Measurements from ENCODE around the gene CIDEA. TPM values are rescaled to one million over a fixed set of nuclear protein-coding genes. Genes with fewer than 3 reads are reported as not detected.

Gene CIDEA
- total RNA-seq, 4 donors from 2014 or later = not detected

DNA sequence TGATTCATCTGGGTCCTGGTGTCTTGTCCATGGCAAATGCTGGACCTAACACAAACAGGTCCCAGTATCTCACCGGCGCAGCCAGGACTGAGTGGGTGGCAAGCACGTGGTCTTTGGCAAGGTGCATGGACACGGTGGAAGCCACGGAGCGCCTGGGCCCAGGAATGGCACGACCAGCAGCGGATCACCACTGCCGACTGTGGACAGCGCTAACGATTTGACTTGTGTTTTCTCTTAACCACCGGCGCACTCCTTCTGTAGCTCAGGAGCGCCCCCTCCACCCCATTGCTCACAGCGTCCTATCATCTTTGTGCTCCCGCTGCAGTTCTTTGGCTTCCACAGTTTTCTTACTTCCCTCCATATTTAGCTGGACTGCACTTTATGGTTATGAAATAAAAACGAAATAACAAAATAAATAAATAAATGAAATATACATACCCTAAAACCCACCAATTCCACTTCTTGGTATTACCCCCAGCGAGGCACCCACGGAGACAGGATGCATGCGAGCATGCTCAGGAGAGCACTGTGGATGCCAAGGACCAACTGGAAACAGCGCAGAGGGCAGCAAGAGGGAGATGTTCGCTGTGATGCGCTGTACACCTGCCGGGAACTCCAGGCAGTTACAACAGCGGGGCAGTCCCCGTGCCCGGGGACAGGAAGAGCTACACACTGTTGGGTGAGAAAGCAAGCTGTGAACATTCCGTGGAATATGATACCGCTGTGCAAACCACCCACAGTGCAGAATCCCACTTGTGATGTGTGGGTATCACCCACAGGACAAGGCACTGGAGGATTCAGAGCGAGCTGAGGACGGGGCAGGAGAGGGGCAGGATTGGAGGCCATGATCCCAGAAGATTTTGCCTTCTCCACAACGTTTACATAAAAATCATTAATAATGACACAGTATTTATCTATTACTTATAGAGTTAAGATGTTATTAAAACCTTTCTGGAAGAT, 7.0 kb upstream of the CIDEA start:
- H3K4me1 ChIP-seq = no peaks in the 10 kb centered on the region
- DNase-seq = no peak
- no peak overlapping the region for H3K4me3 ChIP-seq
- TF ChIP-seq POLR2A (IDR thresholded peaks at IDR 0.05) = no peak
- TF ChIP-seq, protein P1, sequence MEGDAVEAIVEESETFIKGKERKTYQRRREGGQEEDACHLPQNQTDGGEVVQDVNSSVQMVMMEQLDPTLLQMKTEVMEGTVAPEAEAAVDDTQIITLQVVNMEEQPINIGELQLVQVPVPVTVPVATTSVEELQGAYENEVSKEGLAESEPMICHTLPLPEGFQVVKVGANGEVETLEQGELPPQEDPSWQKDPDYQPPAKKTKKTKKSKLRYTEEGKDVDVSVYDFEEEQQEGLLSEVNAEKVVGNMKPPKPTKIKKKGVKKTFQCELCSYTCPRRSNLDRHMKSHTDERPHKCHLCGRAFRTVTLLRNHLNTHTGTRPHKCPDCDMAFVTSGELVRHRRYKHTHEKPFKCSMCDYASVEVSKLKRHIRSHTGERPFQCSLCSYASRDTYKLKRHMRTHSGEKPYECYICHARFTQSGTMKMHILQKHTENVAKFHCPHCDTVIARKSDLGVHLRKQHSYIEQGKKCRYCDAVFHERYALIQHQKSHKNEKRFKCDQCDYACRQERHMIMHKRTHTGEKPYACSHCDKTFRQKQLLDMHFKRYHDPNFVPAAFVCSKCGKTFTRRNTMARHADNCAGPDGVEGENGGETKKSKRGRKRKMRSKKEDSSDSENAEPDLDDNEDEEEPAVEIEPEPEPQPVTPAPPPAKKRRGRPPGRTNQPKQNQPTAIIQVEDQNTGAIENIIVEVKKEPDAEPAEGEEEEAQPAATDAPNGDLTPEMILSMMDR (IDR thresholded peaks at IDR 0.05) = no peak
- H3K27ac ChIP-seq = no peak overlapping the region
- no peaks in the 10 kb centered on the region for H3K36me3 ChIP-seq
- no peaks in the 10 kb centered on the region for H3K27me3 ChIP-seq
- H3K9me3 ChIP-seq = no peaks in the 10 kb centered on the region

DNA sequence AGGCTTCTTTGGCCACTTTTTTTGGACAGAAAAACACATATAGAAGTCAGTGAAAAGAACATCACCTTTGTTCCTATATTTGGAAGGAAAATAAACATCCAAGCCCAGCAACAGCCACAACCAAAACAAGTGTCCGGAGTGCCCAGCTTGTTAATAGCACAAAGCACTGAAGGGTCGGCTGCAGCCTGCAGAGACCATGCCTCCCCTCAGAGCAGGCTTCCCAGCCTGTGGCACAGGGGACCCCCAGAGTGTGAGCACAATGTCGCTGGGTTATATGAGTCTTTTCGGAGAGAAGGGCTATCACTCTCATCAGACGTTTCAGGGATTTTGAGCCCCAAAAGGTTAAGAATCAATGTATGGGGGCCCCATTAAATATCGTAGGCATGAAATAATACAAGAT, 6.2 kb upstream of the CIDEA start:
- no peak for TF ChIP-seq POLR2A (IDR thresholded peaks at IDR 0.05)
- TF ChIP-seq, protein P1 (IDR thresholded peaks at IDR 0.05) = no peak
- H3K4me3 ChIP-seq = no peak overlapping the region

DNA sequence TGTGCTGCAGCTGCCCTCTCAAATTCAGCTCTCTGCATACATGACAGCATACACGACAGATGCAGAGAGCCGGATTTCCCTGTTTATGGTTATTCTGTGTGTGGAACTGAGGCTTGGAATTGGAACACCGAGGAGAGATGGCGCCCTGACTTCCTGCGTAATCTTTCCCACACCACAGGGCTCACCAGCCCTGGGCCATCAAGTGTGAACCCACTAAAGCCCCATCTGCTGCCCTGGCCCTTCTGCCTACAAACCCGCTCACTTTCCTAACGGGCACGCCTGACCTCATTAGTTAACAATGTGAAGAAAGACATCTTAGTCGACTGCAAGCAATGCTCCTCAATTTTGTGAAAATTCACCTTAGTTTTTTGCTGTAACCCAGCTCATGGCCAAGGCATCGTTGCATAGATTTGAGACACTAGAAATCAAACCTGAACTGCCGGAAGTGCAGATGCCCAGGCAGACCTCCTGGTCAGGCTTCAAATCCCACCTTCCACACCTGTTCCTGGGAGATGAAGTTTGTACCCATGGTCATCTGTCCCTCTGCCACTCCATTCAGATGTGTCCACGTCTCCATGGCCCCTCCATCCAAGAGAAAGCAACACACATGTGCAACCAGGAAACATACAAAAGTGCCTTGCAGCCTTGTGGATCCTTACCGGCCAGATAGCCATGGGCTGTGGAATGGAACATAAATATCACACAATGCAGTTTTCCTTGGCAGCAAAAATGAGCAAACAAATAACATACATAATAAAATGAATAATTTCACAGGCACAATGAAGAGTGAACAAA, 5.0 kb upstream of the CIDEA start:
- Histone ChIP-seq H3K27me3 (no peaks in the 10 kb centered on the region), H3K27ac (no peak overlapping the region), H3K9me3 (no peaks in the 10 kb centered on the region), H3K4me3 (no peak overlapping the region), H3K4me1 (peaks cover 0 to 11% (median 0%) of the 10 kb centered on the region in 4 donors), H3K36me3 (no peaks in the 10 kb centered on the region)
- TF ChIP-seq POLR2A (IDR thresholded peaks at IDR 0.05) = no peak
- TF ChIP-seq, protein P1 (IDR thresholded peaks at IDR 0.05) = no peak
- DNase-seq = no peak

More for the DNA sequence above, 6.2 kb upstream of the CIDEA start:
- no peak overlapping the region for H3K27ac ChIP-seq
- DNase-seq = no peak
- no peaks in the 10 kb centered on the region for H3K27me3 ChIP-seq
- no peaks in the 10 kb centered on the region for H3K4me1 ChIP-seq
- no peaks in the 10 kb centered on the region for H3K9me3 ChIP-seq
- H3K36me3 ChIP-seq = no peaks in the 10 kb centered on the region

DNA sequence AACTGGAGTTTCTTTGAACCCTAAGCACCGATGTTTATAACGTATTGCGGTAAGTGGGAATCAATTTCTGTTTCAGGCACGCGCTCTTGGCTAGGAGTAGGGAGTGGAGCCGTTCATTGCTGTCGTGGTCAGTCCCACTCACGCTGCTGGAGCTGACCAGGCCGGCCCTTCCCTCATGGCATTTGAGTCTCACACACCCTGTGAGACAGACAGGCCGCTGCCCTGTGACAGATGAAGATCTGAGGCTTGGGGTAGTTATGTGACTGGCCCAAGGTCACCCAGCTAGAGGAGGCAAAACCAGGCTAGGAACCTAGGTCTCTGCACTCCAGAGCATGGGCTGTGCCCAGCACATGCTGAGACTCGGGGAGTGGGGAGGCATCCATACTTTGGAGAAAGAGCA, 2.9 kb upstream of the CIDEA start:
- H3K9me3 ChIP-seq = no peaks in the 10 kb centered on the region
- no peaks in the 10 kb centered on the region for H3K36me3 ChIP-seq
- TF ChIP-seq, protein P1 (IDR thresholded peaks at IDR 0.05) = no peak
- TF ChIP-seq POLR2A (IDR thresholded peaks at IDR 0.05) = no peak
- no peak overlapping the region for H3K4me3 ChIP-seq
- no peaks in the 10 kb centered on the region for H3K27me3 ChIP-seq
- peaks cover 0 to 16% (median 0%) of the 10 kb centered on the region in 4 donors for H3K4me1 ChIP-seq
- H3K27ac ChIP-seq = no peak overlapping the region
- no peak for DNase-seq

DNA sequence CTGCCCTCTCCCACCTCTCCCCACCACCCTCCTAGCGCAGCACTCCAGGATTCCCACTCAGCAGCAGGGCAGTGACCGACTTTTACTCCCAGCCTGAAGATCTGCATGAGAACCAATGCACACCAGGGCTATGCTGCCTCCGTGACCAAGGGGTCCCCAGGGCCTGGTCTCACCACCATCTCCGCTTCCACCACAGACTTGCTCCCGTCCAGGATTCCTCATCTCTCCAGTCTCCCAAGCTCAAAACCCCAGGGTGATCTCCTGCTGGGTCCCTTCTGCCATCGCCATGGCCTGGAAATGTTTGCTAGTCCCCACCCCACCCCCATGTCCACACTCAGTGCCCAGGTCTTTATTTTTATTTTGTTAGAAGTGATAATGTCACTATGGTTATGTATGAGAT, 2.1 kb upstream of the CIDEA start:
- peaks cover 0 to 16% (median 0%) of the 10 kb centered on the region in 4 donors for H3K4me1 ChIP-seq
- no peaks in the 10 kb centered on the region for H3K36me3 ChIP-seq
- no peak for DNase-seq
- no peaks in the 10 kb centered on the region for H3K27me3 ChIP-seq
- H3K9me3 ChIP-seq = no peaks in the 10 kb centered on the region
- H3K4me3 ChIP-seq = no peak overlapping the region
- H3K27ac ChIP-seq = no peak overlapping the region
- TF ChIP-seq, protein P1 (IDR thresholded peaks at IDR 0.05) = no peak
- no peak for TF ChIP-seq POLR2A (IDR thresholded peaks at IDR 0.05)

Data from Peyer's patch (tissue), 4 donors.